HEK293 (cell line): Measurements from ENCODE around the gene MARCHF9.

Experiments used
- ATF2 ChIP-seq: fragments of 450-650 bp; formaldehyde crosslinking; IDR thresholded peaks from 2 replicates; pipeline ENCODE4 v1.5.1; 2016; ENCODE audit warnings: missing biosample characterization, missing genetic modification characterization, low read depth
- CTCF ChIP-seq: fragments of 450-650 bp; formaldehyde crosslinking; IDR thresholded peaks from 2 replicates; pipeline ENCODE4 v1.5.1; 2016; ENCODE audit warnings: missing biosample characterization, missing genetic modification characterization
- ELK4 ChIP-seq: IDR thresholded peaks from 2 replicates; pipeline ENCODE4 v1.6.1; 2011; ENCODE audit warnings: mild to moderate bottlenecking, low read depth, low read length, borderline replicate concordance
- TCF7L2 ChIP-seq: IDR thresholded peaks from 2 replicates; pipeline ENCODE4 v1.6.1; 2011; ENCODE audit warnings: low read depth, mild to moderate bottlenecking, inconsistent platforms, low read length, moderate library complexity, borderline replicate concordance
- ZNF274 ChIP-seq, 2 experiments: fragments of 200-500 bp in 1 of 2; fragments of 450-650 bp in 1 of 2; sonication (Bioruptor generic) in 1 of 2; formaldehyde crosslinking in 1 of 2; IDR thresholded peaks; 2 replicates each; pipeline versions ENCODE4 v1.5.1 to v1.6.1; 2014 to 2016; ENCODE audit warnings: borderline replicate concordance in 1 of 2, inconsistent platforms in 1 of 2, low read length in 1 of 2, missing biosample characterization in 1 of 2, missing genetic modification characterization in 1 of 2
- ZNF335 ChIP-seq: fragments of 450-650 bp; formaldehyde crosslinking; conservative IDR thresholded peaks from 2 replicates; pipeline ENCODE4 v1.5.1; 2016; ENCODE audit warnings: missing biosample characterization, missing genetic modification characterization
- ZNF398 ChIP-seq: fragments of 450-650 bp; formaldehyde crosslinking; IDR thresholded peaks from 2 replicates; pipeline ENCODE4 v1.5.1; 2017; ENCODE audit warnings: missing biosample characterization, missing genetic modification characterization
- ZNF558 ChIP-seq: fragments of 450-650 bp; formaldehyde crosslinking; IDR thresholded peaks from 2 replicates; pipeline ENCODE4 v1.5.1; 2016; ENCODE audit warnings: missing biosample characterization, missing genetic modification characterization
- ZNF629 ChIP-seq: fragments of 450-650 bp; formaldehyde crosslinking; IDR thresholded peaks from 2 replicates; pipeline ENCODE4 v1.5.1; 2017; ENCODE audit warnings: missing biosample characterization, missing genetic modification characterization
- ZSCAN30 ChIP-seq: fragments of 450-650 bp; IDR thresholded peaks from 2 replicates; pipeline ENCODE4 v1.5.1; 2018; ENCODE audit warnings: missing biosample characterization, mild to moderate bottlenecking, missing genetic modification characterization, moderate library complexity
- ZSCAN5A ChIP-seq: fragments of 450-650 bp; formaldehyde crosslinking; IDR thresholded peaks from 2 replicates; pipeline ENCODE4 v1.5.1; 2016; ENCODE audit warnings: missing biosample characterization, missing genetic modification characterization

- TF ChIP-seq ZNF558 (tag by site-specific recombination) (no peak), ZNF335 (tag by site-specific recombination) (no peak), CTCF (no peak), TCF7L2 (no peak), ZNF274 (IDR thresholded peaks at IDR 0.05; ENCODE audit: low read length) (no peak), ZNF274 (tag by site-specific recombination; IDR thresholded peaks at IDR 0.05; ENCODE audit: borderline replicate concordance) (no peak), ATF2 (tag by site-specific recombination) (no peak), ZNF629 (no peak), ZSCAN5A (tag by site-specific recombination) (no peak), ZNF398 (tag by site-specific recombination) (no peak), ZSCAN30 (no peak), ELK4 (no peak)
Measured at GRCh38 chr12:57722716-57723629, 31.9 kb upstream of the MARCHF9 start.
